SW480 (cell line): ENCODE results near the gene NHLRC4.

Source experiments
- DNase-seq: peaks from one replicate; pipeline ENCODE4 v3.0.0-alpha.2; 2016; ENCODE audit warnings: low spot score

The NHLRC4 gene

GRCh38 chr16:598823-599739 lies 32.3 kb downstream of the NHLRC4 start:
- no peak for DNase-seq

- DNase-seq, result no peak
These were observed 34.0 kb downstream of the NHLRC4 start for GRCh38 chr16:600781-601180.

GRCh38 chr16:603933-604332 lies 37.1 kb downstream of the NHLRC4 start:
- DNase-seq, result no peak

GRCh38 chr16:606656-607307 lies 40.0 kb downstream of the NHLRC4 start:
- DNase-seq, result no peak

GRCh38 chr16:608019-608418 lies 41.2 kb downstream of the NHLRC4 start:
- no peak for DNase-seq

- DNase-seq, result no peak
These were observed 42.5 kb downstream of the NHLRC4 start for GRCh38 chr16:609316-609715.

GRCh38 chr16:609984-610383 lies 43.2 kb downstream of the NHLRC4 start:
- DNase-seq, result no peak

GRCh38 chr16:610513-611381 lies 43.9 kb downstream of the NHLRC4 start:
- DNase-seq, result no peak

- no peak for DNase-seq
These were observed 48.3 kb downstream of the NHLRC4 start for GRCh38 chr16:615122-615521.

- DNase-seq, result no peak
These were observed 50.2 kb downstream of the NHLRC4 start for GRCh38 chr16:616733-617586.

- no peak for DNase-seq
These were observed 51.0 kb downstream of the NHLRC4 start for GRCh38 chr16:617855-618254.
